ENCODE results near the gene IL13RA1.
"Not testable (repeated sequence)": the region's sequence is repeated elsewhere in the genome, so short reads cannot be mapped to it uniquely, and the experiment has no call there.

IL13RA1 gene

DNA sequence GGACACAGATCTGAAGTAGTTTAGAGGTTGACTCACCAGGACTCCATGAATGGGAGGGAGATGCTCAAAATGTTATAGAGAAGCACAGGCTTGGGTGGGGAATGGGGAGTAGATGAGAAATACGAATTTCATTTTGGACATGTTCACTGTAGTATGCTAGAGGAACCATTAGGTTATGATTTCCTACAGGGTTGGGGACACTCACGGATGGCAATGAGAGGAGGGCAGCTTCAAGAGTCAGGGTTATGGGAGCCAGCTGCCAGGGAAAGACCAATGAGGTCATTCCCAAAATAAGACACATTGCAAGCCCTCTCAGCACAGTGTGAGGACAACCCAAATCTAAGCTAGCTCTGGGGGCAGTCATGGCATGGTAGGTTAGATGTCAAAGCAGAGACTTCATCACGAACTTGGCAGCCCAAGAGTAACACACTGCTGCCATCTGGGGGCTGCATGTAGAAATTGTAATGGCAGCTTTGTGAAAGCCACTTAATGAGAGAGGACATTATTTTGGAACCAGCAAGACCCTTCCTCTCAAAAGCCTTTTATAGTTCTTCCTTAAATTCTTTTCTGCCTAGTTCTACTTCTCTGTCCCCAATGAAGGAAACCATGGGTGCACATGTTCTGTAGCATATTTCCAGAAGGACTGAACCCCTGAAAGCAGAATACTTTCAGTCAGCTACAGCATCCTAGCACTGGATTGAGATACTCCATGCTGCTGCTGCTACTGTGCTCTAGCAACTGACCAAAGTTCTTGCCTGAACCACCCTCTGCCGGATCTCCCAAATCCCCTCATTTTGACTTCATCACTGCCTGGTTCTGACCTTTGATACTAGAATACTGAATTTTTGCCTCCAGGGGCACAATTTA is 80.0 kb downstream of the IL13RA1 start:
- no peaks in the 10 kb centered on the region for H3K9me2 ChIP-seq (replicated peaks; ENCODE audit: insufficient read depth, low read length)
- H3K9me3 ChIP-seq (replicated peaks; ENCODE audit: insufficient read depth, low read length) = no peaks in the 10 kb centered on the region
- no peak overlapping the region for H3K4me3 ChIP-seq (ENCODE audit: low read length)
- no peak overlapping the region for H3K4me2 ChIP-seq (ENCODE audit: low read depth, low read length)
- H3K27me3 ChIP-seq (replicated peaks; ENCODE audit: insufficient read depth, low read length) = no peaks in the 10 kb centered on the region
- H3K27ac ChIP-seq (ENCODE audit: low read length) = no peak overlapping the region
- no peaks in the 10 kb centered on the region for H3K4me1 ChIP-seq (ENCODE audit: low read length)
- no peaks in the 10 kb centered on the region for H3K79me2 ChIP-seq (ENCODE audit: low read length)
- no peak overlapping the region for H2AFZ ChIP-seq (ENCODE audit: low read length)
- no peaks in the 10 kb centered on the region for H4K20me1 ChIP-seq (ENCODE audit: insufficient read depth, low read length)
- peak; percentile 66 for TF ChIP-seq CTCF (IDR thresholded peaks at IDR 0.05; ENCODE audit: low read length)
- TF ChIP-seq EZH2phosphoT487 (IDR thresholded peaks at IDR 0.05; ENCODE audit: low read length) = no peak
- TF ChIP-seq EZH2 (optimal IDR thresholded peaks at IDR 0.05; ENCODE audit: low read depth, low read length) = no peak
- no peak overlapping the region for H3K9ac ChIP-seq (ENCODE audit: low read length)
- H3F3A ChIP-seq (ENCODE audit: insufficient read depth, low read length) = no peaks in the 10 kb centered on the region
- DNase-seq = peak; percentile 51
- H3K36me3 ChIP-seq (replicated peaks; ENCODE audit: insufficient read depth, low read length) = no peaks in the 10 kb centered on the region

DNA sequence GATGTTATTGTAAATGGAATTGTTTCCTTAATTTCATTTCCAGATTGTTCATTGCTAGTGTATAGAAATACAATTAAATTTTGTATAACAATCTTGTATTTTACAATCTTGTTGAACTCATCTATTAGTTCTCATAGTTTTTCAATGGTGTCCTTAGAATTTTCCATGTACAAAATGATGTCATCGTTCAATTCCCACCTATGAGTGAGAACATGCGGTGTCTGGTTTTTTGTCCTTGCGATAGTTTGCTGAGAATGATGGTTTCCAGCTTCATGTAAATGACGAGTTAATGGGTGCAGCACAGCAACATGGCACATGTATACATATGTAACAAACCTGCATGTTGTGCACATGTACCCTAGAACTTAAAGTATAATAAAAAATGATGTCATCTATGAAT is 89.9 kb downstream of the IL13RA1 start:
- not testable (repeated sequence) for H4K20me1 ChIP-seq (ENCODE audit: insufficient read depth, low read length); H3K4me3 ChIP-seq (ENCODE audit: low read length); H2AFZ ChIP-seq (ENCODE audit: low read length); DNase-seq; H3K4me2 ChIP-seq (ENCODE audit: low read depth, low read length); H3K9me3 ChIP-seq (replicated peaks; ENCODE audit: insufficient read depth, low read length); H3K27me3 ChIP-seq (replicated peaks; ENCODE audit: insufficient read depth, low read length); H3K4me1 ChIP-seq (ENCODE audit: low read length); H3K79me2 ChIP-seq (ENCODE audit: low read length); H3K27ac ChIP-seq (ENCODE audit: low read length); H3K9ac ChIP-seq (ENCODE audit: low read length); H3K36me3 ChIP-seq (replicated peaks; ENCODE audit: insufficient read depth, low read length); H3F3A ChIP-seq (ENCODE audit: insufficient read depth, low read length); H3K9me2 ChIP-seq (replicated peaks; ENCODE audit: insufficient read depth, low read length)

GRCh38 chrX:118823263-118824172 is 96.1 kb downstream of the IL13RA1 start, which contains the start of gene ZCCHC12:
TSS of gene ZCCHC12 (plus strand) at chrX:118823824. CDS start at chrX:118825245, 1,421 bp downstream.
- Histone ChIP-seq H3K27me3 (replicated peaks; ENCODE audit: insufficient read depth, low read length) (no peaks in the 10 kb centered on the region), H3K27ac (ENCODE audit: low read length) (no peak within 1 kb of the TSS), H3F3A (ENCODE audit: insufficient read depth, low read length) (no peaks in the 10 kb centered on the region), H2AFZ (ENCODE audit: low read length) (peak within 1 kb of the TSS; percentile 53), H3K36me3 (replicated peaks; ENCODE audit: insufficient read depth, low read length) (no peaks in the 10 kb centered on the region), H3K4me2 (ENCODE audit: low read depth, low read length) (peak within 1 kb of the TSS; percentile 60; the same call in 1 of the 2 replicates), H4K20me1 (ENCODE audit: insufficient read depth, low read length) (no peaks in the 10 kb centered on the region), H3K9ac (ENCODE audit: low read length) (no peak within 1 kb of the TSS), H3K79me2 (ENCODE audit: low read length) (no peaks in the 10 kb centered on the region), H3K9me2 (replicated peaks; ENCODE audit: insufficient read depth, low read length) (no peaks in the 10 kb centered on the region), H3K4me1 (ENCODE audit: low read length) (no peaks in the 10 kb centered on the region), H3K4me3 (ENCODE audit: low read length) (peak within 1 kb of the TSS; percentile 34; the same call in 1 of the 2 replicates), H3K9me3 (replicated peaks; ENCODE audit: insufficient read depth, low read length) (no peaks in the 10 kb centered on the region)
- peak; percentile 61 for DNase-seq
- no peak for TF ChIP-seq CTCF (IDR thresholded peaks at IDR 0.05; ENCODE audit: low read length)
- TF ChIP-seq EZH2phosphoT487 (IDR thresholded peaks at IDR 0.05; ENCODE audit: low read length) = no peak
- TF ChIP-seq EZH2 (optimal IDR thresholded peaks at IDR 0.05; ENCODE audit: low read depth, low read length) = no peak
